Gastrocnemius medialis (tissue), 4 donors: ENCODE data around the gene PLD5. TPM values are rescaled to one million over a fixed set of nuclear protein-coding genes. Genes with fewer than 3 reads are reported as not detected.
"Not testable (repeated sequence)": the region's sequence is repeated elsewhere in the genome, so short reads cannot be mapped to it uniquely, and the experiment has no call there.

Source experiments
- ATAC-seq, 2 donors: fragments of 150-250 bp; one replicate each; pipeline ENCODE4 v1.9.1; 2016
- DNase-seq, 2 donors: peaks; one replicate each; pipeline ENCODE4 v3.0.0-alpha.2; 2019
- H3K27ac ChIP-seq, 4 donors: fragments of 200-600 bp; sonication (generic); 1 replicate in 1 of 4; 2 replicates in 3 of 4; pipeline ENCODE4 v1.5.1; 2016 to 2018; ENCODE audit warnings: mild to moderate bottlenecking in 2 of 4, moderate library complexity in 1 of 4
- H3K27me3 ChIP-seq, 3 donors: fragments of 200-600 bp; sonication (generic) in 2 of 3; 1 replicate in 1 of 3; 2 replicates in 2 of 3; pipeline versions ENCODE4 v1.5.1 to v1.6.0; 2016 to 2019; ENCODE audit warnings: mild to moderate bottlenecking in 1 of 3, moderate library complexity in 1 of 3
- H3K36me3 ChIP-seq, 2 donors: fragments of 200-600 bp; sonication (generic) in 1 of 2; one replicate each; pipeline ENCODE4 v1.5.1; 2017 to 2018
- H3K4me1 ChIP-seq, 2 donors: fragments of 200-600 bp; sonication (generic) in 1 of 2; one replicate each; pipeline ENCODE4 v1.5.1; 2016 to 2017; ENCODE audit warnings: mild to moderate bottlenecking in 2 of 2
- H3K4me3 ChIP-seq, 4 donors: fragments of 200-600 bp; sonication (generic) in 3 of 4; 1 replicate in 1 of 4; 2 replicates in 3 of 4; pipeline ENCODE4 v1.5.1; 2016 to 2019; ENCODE audit warnings: mild to moderate bottlenecking in 2 of 4
- H3K9me3 ChIP-seq, 3 donors: fragments of 200-600 bp; sonication (generic) in 2 of 3; 1 replicate in 1 of 3; 2 replicates in 2 of 3; pipeline ENCODE4 v1.5.1; 2016 to 2019
- POLR2A ChIP-seq, 2 donors: fragments of 450-650 bp; IDR thresholded peaks; one replicate each; pipeline ENCODE4 v1.6.1; 2017; ENCODE audit warnings: antibody characterized with exemption in 2 of 2, mild to moderate bottlenecking in 2 of 2, moderate library complexity in 2 of 2
- in situ Hi-C, 4 donors: fragments of 200-750 bp; cut with MboI; loops; one replicate each; pipeline versions ENCODE4 v1.15.0 to v1.8.0; 2017; ENCODE audit warnings: low sequenced_read_pairs in 4 of 4
- intact Hi-C: fragments of 100-400 bp; cut with DNase I; formaldehyde crosslinking; loops from one replicate; pipeline ENCODE4 v1.15.1; 2023; ENCODE audit warnings: low total_unique reads
- total RNA-seq, 4 donors: library from RNA; depleted of rRNA; stranded (reverse); fragments of >200 nt; gene quantifications; one replicate each; pipeline versions ENCODE4 v1.1.0 to v1.2.3, GENCODE V29; 2016
- TF ChIP-seq, protein P1 (sequence below), 5 experiments: fragments of 450-650 bp in 3 of 5; fragments of 200-600 bp in 2 of 5; sonication (generic) in 2 of 5; IDR thresholded peaks in 4 of 5; conservative IDR thresholded peaks in 1 of 5; 1 replicate in 4 of 5; 2 replicates in 1 of 5; pipeline ENCODE4 v1.5.1; 2016 to 2019; ENCODE audit warnings: antibody characterized with exemption in 5 of 5, mild to moderate bottlenecking in 3 of 5, moderate library complexity in 3 of 5

Gene PLD5
- total RNA-seq, 4 donors from 2014 or later: 0.04 TPM; not detected in 3

DNA sequence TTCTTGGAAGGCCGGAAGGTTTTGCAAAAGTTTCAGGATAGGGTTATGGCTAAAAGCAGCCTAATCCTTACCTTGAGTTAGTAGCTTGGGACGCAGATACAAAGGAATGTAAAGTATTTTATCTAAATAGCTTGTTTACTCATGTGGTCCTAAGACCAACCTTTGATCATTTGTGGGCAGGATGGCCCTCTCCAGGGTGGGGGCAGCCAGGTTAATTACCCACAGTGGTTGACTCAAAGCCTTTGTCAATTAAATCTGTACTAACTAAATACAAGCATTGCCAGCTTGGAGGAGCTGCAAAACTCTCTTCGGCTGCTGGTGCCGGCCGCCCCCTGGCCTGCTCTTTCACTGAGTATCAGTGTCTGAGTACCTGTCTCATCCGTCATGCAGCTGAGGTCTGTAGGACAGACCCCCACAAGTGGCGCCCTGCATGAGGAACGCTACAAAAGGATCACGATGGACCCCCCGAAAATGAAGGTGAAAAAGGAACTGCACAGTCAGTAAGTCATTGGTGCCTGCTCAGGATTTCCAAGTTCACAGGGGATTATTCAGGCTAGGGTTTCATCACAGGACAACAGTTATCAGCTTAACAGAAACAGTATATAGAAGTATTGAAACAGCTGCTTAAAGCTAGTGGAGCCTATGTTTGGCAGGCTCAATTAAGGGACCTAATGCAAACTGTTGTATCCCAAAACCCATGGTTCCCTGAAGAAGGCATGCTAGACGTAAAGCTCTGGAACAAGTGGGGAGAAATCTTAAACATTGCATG is 313.1 kb downstream of the PLD5 start:
- in situ Hi-C loops: no loop called here
- Histone ChIP-seq H3K27me3 (no peaks in the 10 kb centered on the region), H3K27ac (no peak overlapping the region), H3K36me3 (no peaks in the 10 kb centered on the region), H3K4me3 (no peak overlapping the region), H3K4me1 (no peaks in the 10 kb centered on the region), H3K9me3 (no peaks in the 10 kb centered on the region)
- intact Hi-C loops: no loop called here
- no peak for TF ChIP-seq POLR2A (IDR thresholded peaks at IDR 0.05)
- TF ChIP-seq, protein P1, sequence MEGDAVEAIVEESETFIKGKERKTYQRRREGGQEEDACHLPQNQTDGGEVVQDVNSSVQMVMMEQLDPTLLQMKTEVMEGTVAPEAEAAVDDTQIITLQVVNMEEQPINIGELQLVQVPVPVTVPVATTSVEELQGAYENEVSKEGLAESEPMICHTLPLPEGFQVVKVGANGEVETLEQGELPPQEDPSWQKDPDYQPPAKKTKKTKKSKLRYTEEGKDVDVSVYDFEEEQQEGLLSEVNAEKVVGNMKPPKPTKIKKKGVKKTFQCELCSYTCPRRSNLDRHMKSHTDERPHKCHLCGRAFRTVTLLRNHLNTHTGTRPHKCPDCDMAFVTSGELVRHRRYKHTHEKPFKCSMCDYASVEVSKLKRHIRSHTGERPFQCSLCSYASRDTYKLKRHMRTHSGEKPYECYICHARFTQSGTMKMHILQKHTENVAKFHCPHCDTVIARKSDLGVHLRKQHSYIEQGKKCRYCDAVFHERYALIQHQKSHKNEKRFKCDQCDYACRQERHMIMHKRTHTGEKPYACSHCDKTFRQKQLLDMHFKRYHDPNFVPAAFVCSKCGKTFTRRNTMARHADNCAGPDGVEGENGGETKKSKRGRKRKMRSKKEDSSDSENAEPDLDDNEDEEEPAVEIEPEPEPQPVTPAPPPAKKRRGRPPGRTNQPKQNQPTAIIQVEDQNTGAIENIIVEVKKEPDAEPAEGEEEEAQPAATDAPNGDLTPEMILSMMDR (IDR thresholded peaks at IDR 0.05 in 4 of 5, conservative IDR thresholded peaks at IDR 0.05 in 1 of 5): no peak
- ATAC-seq (no peak), DNase-seq (no peak)

DNA sequence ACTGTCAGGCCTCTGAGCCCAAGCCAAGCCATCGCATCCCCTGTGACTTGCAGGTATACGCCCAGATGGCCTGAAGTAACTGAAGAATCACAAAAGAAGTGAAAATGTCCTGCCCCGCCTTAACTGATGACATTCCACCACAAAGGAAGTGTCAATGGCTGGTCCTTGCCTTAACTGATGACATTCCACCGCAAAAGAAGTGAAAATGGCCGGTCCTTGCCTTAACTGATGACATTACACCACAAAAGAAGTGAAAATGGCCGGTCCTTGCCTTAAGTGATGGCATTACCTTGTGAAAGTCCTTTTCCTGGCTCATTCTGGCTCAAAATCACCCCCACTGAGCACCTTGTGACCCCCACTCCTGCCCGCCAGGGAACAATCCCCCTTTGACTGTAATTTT is 314.2 kb downstream of the PLD5 start:
- intact Hi-C loops, ATAC-seq, in situ Hi-C loops: not testable (repeated sequence)

DNA sequence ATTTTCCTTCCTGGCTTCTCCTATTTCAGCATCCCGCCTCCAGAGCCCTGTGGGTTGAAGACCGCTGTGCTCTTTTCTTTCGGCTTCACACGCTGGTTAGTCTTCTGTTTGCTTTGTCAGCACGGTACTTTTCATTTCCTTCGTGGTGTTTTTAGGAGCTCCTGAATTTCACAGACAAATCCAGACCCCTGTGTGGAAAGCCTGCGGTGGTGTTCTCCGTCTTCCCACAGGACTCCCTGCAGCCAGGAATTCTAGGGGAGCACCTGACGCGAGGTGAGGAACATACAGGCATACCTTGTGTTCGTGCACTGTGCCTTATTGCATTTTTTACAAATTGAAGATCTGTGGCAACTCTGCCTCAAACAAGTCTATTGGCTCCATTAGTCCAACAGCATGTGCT is 315.4 kb downstream of the PLD5 start:
- H3K27ac ChIP-seq: no peak overlapping the region
- no peak for ATAC-seq

More for the DNA sequence above, 314.2 kb downstream of the PLD5 start:
- not testable (repeated sequence) for H3K27ac ChIP-seq, H3K9me3 ChIP-seq, DNase-seq, H3K4me3 ChIP-seq, H3K4me1 ChIP-seq, H3K36me3 ChIP-seq, H3K27me3 ChIP-seq

DNA sequence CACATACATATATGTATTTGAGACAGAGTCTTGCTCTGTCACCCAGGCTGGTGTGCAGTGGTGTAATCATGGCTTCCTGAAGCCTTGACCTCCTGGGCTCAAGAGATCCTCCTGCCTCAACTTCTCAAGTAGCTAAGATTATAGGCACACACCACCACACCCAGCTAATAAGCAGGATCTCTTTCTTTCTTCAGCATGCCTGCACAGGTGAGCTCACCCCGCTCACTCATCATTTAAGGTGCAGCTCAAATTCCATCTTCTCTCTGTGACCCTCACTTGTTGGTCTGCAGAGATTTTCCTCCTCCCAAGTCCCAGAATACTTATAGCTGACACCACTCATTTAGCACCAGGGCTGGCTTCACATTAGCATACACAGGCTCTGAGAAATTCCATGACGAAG is 316.5 kb downstream of the PLD5 start:
- in situ Hi-C loops (no loop called here), intact Hi-C loops (no loop called here)
- Histone ChIP-seq H3K9me3 (no peaks in the 10 kb centered on the region), H3K4me3 (no peak overlapping the region), H3K27me3 (no peaks in the 10 kb centered on the region), H3K36me3 (no peaks in the 10 kb centered on the region), H3K27ac (no peak overlapping the region), H3K4me1 (no peaks in the 10 kb centered on the region)
- no peak for ATAC-seq
- no peak for TF ChIP-seq POLR2A (IDR thresholded peaks at IDR 0.05)
- TF ChIP-seq, protein P1 (IDR thresholded peaks at IDR 0.05 in 4 of 5, conservative IDR thresholded peaks at IDR 0.05 in 1 of 5): no peak
- DNase-seq: no peak

More for the DNA sequence above, 315.4 kb downstream of the PLD5 start:
- no peak for DNase-seq
- TF ChIP-seq POLR2A (IDR thresholded peaks at IDR 0.05): no peak
- TF ChIP-seq, protein P1 (IDR thresholded peaks at IDR 0.05 in 4 of 5, conservative IDR thresholded peaks at IDR 0.05 in 1 of 5): no peak
- no peaks in the 10 kb centered on the region for H3K27me3 ChIP-seq
- no peaks in the 10 kb centered on the region for H3K36me3 ChIP-seq
- in situ Hi-C loops (no loop called here), intact Hi-C loops (no loop called here)
- H3K4me3 ChIP-seq: no peak overlapping the region
- H3K4me1 ChIP-seq: no peaks in the 10 kb centered on the region
- H3K9me3 ChIP-seq: no peaks in the 10 kb centered on the region

DNA sequence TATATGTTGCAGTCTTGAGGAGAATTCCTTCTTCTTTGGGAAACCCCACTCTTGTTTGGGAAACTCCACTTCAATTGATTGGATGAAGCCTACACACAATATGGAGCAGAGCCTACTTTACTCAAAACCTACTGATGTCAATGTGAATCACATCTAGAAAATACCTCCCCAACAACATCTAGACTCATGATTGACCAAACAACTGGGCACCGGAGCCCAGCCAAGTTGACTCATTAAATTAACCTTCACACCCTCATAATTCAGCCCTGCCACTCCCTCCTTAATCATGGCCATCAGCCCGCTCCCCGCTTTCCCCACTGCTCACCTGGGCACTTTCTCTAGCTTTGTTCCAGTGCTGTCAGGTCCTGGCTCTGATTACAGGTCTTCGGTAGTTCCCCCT is 317.5 kb downstream of the PLD5 start:
- H3K9me3 ChIP-seq: no peaks in the 10 kb centered on the region
- intact Hi-C loops (no loop called here), in situ Hi-C loops (no loop called here)
- ATAC-seq (no peak), DNase-seq (no peak)
- H3K4me1 ChIP-seq: no peaks in the 10 kb centered on the region
- H3K27ac ChIP-seq: no peak overlapping the region
- H3K36me3 ChIP-seq: no peaks in the 10 kb centered on the region
- H3K4me3 ChIP-seq: no peak overlapping the region
- no peak for TF ChIP-seq POLR2A (IDR thresholded peaks at IDR 0.05)
- TF ChIP-seq, protein P1 (IDR thresholded peaks at IDR 0.05 in 4 of 5, conservative IDR thresholded peaks at IDR 0.05 in 1 of 5): no peak
- no peaks in the 10 kb centered on the region for H3K27me3 ChIP-seq
